ENCODE measurements around the gene IRAK3. TPM values are rescaled to one million over a fixed set of nuclear protein-coding genes. Genes with fewer than 3 reads are reported as not detected.

The IRAK3 gene
- 10 to 100 TPM in 1 of 4 donors, 1 to 10 TPM in 3; 1.5 to 14.1 (median 7.7) TPM for total RNA-seq

DNA sequence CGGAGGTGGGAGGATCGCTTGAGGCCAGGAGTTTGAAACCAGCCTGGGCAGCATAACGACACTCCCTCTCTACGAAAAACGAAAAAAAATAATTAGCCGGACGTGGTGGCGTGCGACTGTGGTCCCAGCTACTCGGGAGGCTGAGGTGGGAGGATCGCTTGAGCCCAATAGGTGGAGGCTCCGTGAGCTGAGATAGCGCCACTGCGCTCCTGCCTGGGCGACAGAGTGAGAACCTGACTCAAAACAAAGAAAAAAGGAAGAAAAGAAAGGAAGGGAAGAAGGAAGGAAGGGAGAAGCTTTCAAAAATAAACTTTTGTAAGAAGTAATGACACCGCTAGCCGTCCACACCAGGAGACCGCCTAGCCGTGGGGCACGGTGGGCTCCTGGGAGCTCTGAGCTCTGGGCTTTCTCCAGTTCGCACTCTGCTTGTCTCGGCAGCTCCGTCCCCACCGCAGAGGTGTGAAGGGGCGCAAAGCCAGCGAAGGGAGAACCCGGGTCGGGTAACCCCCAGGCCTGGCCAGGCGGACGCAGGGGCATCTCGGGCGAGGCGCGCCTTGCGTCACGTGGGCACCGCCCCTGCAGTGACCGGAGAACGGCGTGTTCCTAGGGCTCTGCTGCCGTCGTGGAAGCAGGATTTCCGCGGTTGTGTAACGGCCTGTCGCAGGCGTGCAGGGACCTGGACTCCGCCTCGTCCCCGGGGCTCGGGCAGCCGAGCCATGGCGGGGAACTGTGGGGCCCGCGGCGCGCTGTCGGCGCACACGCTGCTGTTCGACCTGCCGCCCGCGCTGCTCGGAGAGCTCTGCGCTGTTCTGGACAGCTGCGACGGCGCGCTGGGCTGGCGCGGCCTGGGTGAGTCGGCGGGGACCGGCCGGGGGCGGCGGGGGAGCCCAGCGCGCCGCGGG is at the start of gene IRAK3:
TSS of gene IRAK3 (plus strand) at position 631 of the 902 bp plus-strand sequence. CDS start at position 717, 86 bp downstream.
- TF ChIP-seq POLR2A (IDR thresholded peaks at IDR 0.05) (peak in 3 of 4 donors; percentile 78 to 94 (median 94)), CTCF (IDR thresholded peaks at IDR 0.05) (no peak)
- intact Hi-C loops (cut with DNase I), result no loop called here
- WGBS, 2 donors, result 32 to 72% methylated on average over 20 to 40 of the region's 82 CpGs

GRCh38 chr12:66139328-66139727 is 49.7 kb upstream of the IRAK3 start:
- peaks cover 0 to 1% (median 0%) of the 10 kb centered on the region in 3 donors for H3K4me1 ChIP-seq
- TF ChIP-seq CTCF (IDR thresholded peaks at IDR 0.05) (no peak), POLR2A (IDR thresholded peaks at IDR 0.05) (no peak)
- H3K36me3 ChIP-seq, result peaks cover 5 to 84% (median 9%) of the 10 kb centered on the region in 3 donors
- intact Hi-C loops (cut with DNase I), result no loop called here
- DNase-seq, result no peak
- WGBS, 2 donors, result 100% methylated on average over 2 of the region's 2 CpGs
- no peak overlapping the region for H3K27ac ChIP-seq
- no peaks in the 10 kb centered on the region for H3K27me3 ChIP-seq
- H3K4me3 ChIP-seq, result no peak overlapping the region
- peaks cover 0 to 25% (median 22%) of the 10 kb centered on the region in 3 donors for H3K9me3 ChIP-seq

More for the DNA sequence above, at the start of gene IRAK3:
- H3K27me3 ChIP-seq, result peaks cover 0 to 26% (median 0%) of the 10 kb centered on the region in 4 donors
- peak within 1 kb of the TSS; percentile 39 to 82 (median 53) for H3K4me3 ChIP-seq
- H3K27ac ChIP-seq, result peak within 1 kb of the TSS; percentile 80 to 98 (median 88)
- peaks cover 0 to 32% (median 10%) of the 10 kb centered on the region in 3 donors for H3K4me1 ChIP-seq
- no peaks in the 10 kb centered on the region for H3K36me3 ChIP-seq
- H3K9me3 ChIP-seq, result no peaks in the 10 kb centered on the region
- DNase-seq, result peak; percentile 13

DNA sequence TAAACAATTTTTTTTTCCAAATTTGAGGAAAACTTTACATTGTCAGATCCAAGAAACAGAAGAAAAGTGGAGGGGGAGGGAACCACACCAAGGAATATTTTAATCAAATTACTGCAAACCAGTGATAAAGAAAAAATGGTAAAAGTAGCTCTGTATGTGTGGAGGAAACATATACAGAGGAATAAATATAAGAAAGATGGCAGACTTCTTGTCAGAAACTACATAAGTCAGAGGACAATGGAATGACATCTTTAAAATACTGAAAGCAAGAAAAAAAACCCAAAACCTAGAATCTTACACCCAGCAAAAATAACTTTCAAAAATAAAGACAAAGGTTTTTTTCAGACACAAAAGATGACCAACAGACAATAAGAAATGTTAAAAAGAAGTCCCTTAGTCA is 48.3 kb upstream of the IRAK3 start:
- no peak for TF ChIP-seq POLR2A (IDR thresholded peaks at IDR 0.05)
- no peak for TF ChIP-seq CTCF (IDR thresholded peaks at IDR 0.05)
- intact Hi-C loops (cut with DNase I), result no loop called here
- H3K27me3 ChIP-seq, result no peaks in the 10 kb centered on the region

DNA sequence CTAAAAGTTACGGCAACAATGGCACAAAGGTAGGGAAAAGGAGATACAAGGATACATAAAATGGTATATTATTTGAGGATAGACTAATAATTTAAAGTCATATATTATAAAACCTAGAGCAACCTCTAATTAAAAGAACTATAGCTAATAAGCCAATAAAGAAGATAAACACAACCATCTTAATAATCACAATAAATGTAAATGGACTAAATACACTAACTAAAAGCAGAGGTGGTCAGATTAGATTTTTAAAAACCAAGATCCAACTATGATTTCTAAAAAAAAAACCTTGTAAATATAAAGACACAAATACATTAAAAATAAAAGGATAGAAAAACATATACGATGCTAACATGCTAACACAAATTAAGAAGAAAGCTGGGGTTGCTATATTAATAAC is 47.7 kb upstream of the IRAK3 start:
- Histone ChIP-seq H3K4me3 (no peak overlapping the region), H3K4me1 (peaks cover 0 to 16% (median 3%) of the 10 kb centered on the region in 3 donors), H3K27ac (no peak overlapping the region), H3K36me3 (peaks cover 5 to 82% (median 9%) of the 10 kb centered on the region in 3 donors), H3K27me3 (no peaks in the 10 kb centered on the region), H3K9me3 (peaks cover 0 to 25% (median 22%) of the 10 kb centered on the region in 3 donors)
- TF ChIP-seq POLR2A (IDR thresholded peaks at IDR 0.05) (no peak), CTCF (IDR thresholded peaks at IDR 0.05) (no peak)
- intact Hi-C loops (cut with DNase I), result no loop called here
- no peak for DNase-seq
- WGBS, 2 donors, result 98 to 100% methylated on average over 2 of the region's 2 CpGs

More for the DNA sequence above, 48.3 kb upstream of the IRAK3 start:
- DNase-seq, result no peak
- Histone ChIP-seq H3K9me3 (peaks cover 0 to 25% (median 22%) of the 10 kb centered on the region in 3 donors), H3K4me3 (no peak overlapping the region), H3K36me3 (peaks cover 5 to 85% (median 9%) of the 10 kb centered on the region in 3 donors), H3K27ac (no peak overlapping the region), H3K4me1 (peaks cover 0 to 15% (median 3%) of the 10 kb centered on the region in 3 donors)

GRCh38 chr12:66142826-66143225 is 46.2 kb upstream of the IRAK3 start:
- Histone ChIP-seq H3K4me1 (peaks cover 0 to 16% (median 3%) of the 10 kb centered on the region in 3 donors), H3K27ac (no peak overlapping the region), H3K9me3 (peaks cover 0 to 25% (median 22%) of the 10 kb centered on the region in 3 donors), H3K27me3 (no peaks in the 10 kb centered on the region), H3K4me3 (no peak overlapping the region), H3K36me3 (peaks cover 5 to 74% (median 6%) of the 10 kb centered on the region in 3 donors)
- TF ChIP-seq POLR2A (IDR thresholded peaks at IDR 0.05), result no peak
- TF ChIP-seq CTCF (IDR thresholded peaks at IDR 0.05), result no peak
- intact Hi-C loops (cut with DNase I), result no loop called here
- DNase-seq, result no peak
